Stimulated activated CD8-positive, alpha-beta memory T cell treated with anti-CD3 and anti-CD28 coated beads, Interleukin-4, amount 100 ng/mL, for 24 hours (primary cell): ENCODE data around the gene CHIC1.
A peak's percentile ranks its signal among the peaks of the same experiment; 100 is the strongest.
"Not testable (repeated sequence)": the region's sequence is repeated elsewhere in the genome, so short reads cannot be mapped to it uniquely, and the experiment has no call there.

ENCODE experiments used
- DNase-seq: peaks from one replicate; pipeline ENCODE4 v3.0.0-alpha.2; 2020; ENCODE audit warnings: low read depth

The CHIC1 gene

GRCh38 chrX:73562984-73563737 is at the start of gene CHIC1:
CHIC1 (plus strand) TSS chrX:73563197; CDS start chrX:73563285, 88 bp downstream.
- peak; percentile 52 for DNase-seq

GRCh38 chrX:73522823-73523222 is 40.2 kb upstream of the CHIC1 start:
- not testable (repeated sequence) for DNase-seq

- no peak for DNase-seq
These were observed 38.1 kb upstream of the CHIC1 start for GRCh38 chrX:73524906-73525305.

GRCh38 chrX:73525928-73526690 is 36.9 kb upstream of the CHIC1 start:
- no peak for DNase-seq

- not testable (repeated sequence) for DNase-seq
These were observed 31.3 kb upstream of the CHIC1 start for GRCh38 chrX:73531655-73532054.

- no peak for DNase-seq
These were observed 6.8 kb upstream of the CHIC1 start for GRCh38 chrX:73556159-73556558.

- DNase-seq = no peak
These were observed 1.2 kb upstream of the CHIC1 start for GRCh38 chrX:73561801-73562200.

- DNase-seq = no peak
These were observed 539 bp upstream of the CHIC1 start for GRCh38 chrX:73562458-73562857.

- no peak for DNase-seq
These were observed 706 bp downstream of the CHIC1 start for GRCh38 chrX:73563738-73564068.

- no peak for DNase-seq
These were observed 14.4 kb downstream of the CHIC1 start for GRCh38 chrX:73577361-73577760.

- no peak for DNase-seq
These were observed 18.1 kb downstream of the CHIC1 start for GRCh38 chrX:73581002-73581628.

GRCh38 chrX:73597758-73598157 is 34.8 kb downstream of the CHIC1 start:
- not testable (repeated sequence) for DNase-seq

GRCh38 chrX:73615022-73615421 is 52.0 kb downstream of the CHIC1 start:
- DNase-seq = no peak

- not testable (repeated sequence) for DNase-seq
These were observed 78.7 kb downstream of the CHIC1 start for GRCh38 chrX:73641669-73642068.

- no peak for DNase-seq
These were observed 84.2 kb downstream of the CHIC1 start for GRCh38 chrX:73647212-73647611.

GRCh38 chrX:73647632-73648322 is 84.8 kb downstream of the CHIC1 start:
- no peak for DNase-seq

GRCh38 chrX:73661322-73661721 is 98.3 kb downstream of the CHIC1 start:
- DNase-seq = not testable (repeated sequence)

GRCh38 chrX:73668779-73669178 is 105.8 kb downstream of the CHIC1 start:
- DNase-seq = no peak

- DNase-seq = no peak
These were observed 118.4 kb downstream of the CHIC1 start for GRCh38 chrX:73681408-73681807.

- no peak for DNase-seq
These were observed 120.4 kb downstream of the CHIC1 start for GRCh38 chrX:73683236-73683859.

GRCh38 chrX:73707014-73707413 is 144.0 kb downstream of the CHIC1 start:
- DNase-seq = not testable (repeated sequence)

GRCh38 chrX:73728602-73729001 is 165.6 kb downstream of the CHIC1 start:
- DNase-seq = no peak
